GM23248 (cell line): ENCODE measurements around the gene CCDC157.

Source experiments
- EZH2 ChIP-seq: fragments of 200-600 bp; sonication (generic); IDR thresholded peaks from 2 replicates; pipeline ENCODE4 v1.6.1; 2018; ENCODE audit warnings: antibody characterized with exemption, mild to moderate bottlenecking; ENCODE audit not compliant: insufficient read depth, poor library complexity, severe bottlenecking
- EZH2phosphoT487 ChIP-seq: fragments of 200-600 bp; sonication (generic); IDR thresholded peaks from 2 replicates; pipeline ENCODE4 v1.6.1; 2018; ENCODE audit warnings: antibody characterized with exemption, moderate library complexity, mild to moderate bottlenecking, low read depth; ENCODE audit not compliant: insufficient read depth

- TF ChIP-seq EZH2 (no peak), EZH2phosphoT487 (no peak)
These were observed 14.5 kb downstream of the CCDC157 start for GRCh38 chr22:30371321-30371720.
